ENCODE measurements around the gene PRR15. TPM values are rescaled to one million over a fixed set of nuclear protein-coding genes. Genes with fewer than 3 reads are reported as not detected.

PRR15 gene
- total RNA-seq, 1 donor from 2014 or later = not detected

DNA sequence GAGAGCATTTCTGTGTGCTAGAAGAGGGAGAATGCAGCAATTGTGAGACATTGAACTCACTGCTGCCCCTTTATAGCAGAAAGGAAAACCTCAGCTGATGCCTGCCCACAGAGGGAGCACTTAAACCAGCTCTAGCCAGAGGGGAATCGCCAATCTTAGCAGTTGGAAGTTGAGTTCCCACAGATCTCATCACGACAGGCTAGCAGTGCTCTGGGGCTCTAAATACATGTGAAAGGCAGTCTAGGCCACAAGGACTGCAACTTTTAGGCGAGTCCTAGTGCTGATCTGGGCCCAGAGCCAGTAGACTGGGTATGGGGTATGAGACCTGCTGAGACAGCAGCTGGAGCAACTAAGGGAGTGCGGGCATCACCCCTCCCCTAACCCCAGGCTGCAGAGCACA is 25.2 kb upstream of the PRR15 start:
- no peaks in the 10 kb centered on the region for H3K27me3 ChIP-seq
- intact Hi-C loops (cut with DNase I) = no loop called here
- no peak overlapping the region for H3K27ac ChIP-seq
- H3K4me1 ChIP-seq = no peaks in the 10 kb centered on the region
- no peak for DNase-seq (ENCODE audit: low spot score in 2 of 2)
- H3K4me3 ChIP-seq = no peak overlapping the region
- TF ChIP-seq, protein P1, sequence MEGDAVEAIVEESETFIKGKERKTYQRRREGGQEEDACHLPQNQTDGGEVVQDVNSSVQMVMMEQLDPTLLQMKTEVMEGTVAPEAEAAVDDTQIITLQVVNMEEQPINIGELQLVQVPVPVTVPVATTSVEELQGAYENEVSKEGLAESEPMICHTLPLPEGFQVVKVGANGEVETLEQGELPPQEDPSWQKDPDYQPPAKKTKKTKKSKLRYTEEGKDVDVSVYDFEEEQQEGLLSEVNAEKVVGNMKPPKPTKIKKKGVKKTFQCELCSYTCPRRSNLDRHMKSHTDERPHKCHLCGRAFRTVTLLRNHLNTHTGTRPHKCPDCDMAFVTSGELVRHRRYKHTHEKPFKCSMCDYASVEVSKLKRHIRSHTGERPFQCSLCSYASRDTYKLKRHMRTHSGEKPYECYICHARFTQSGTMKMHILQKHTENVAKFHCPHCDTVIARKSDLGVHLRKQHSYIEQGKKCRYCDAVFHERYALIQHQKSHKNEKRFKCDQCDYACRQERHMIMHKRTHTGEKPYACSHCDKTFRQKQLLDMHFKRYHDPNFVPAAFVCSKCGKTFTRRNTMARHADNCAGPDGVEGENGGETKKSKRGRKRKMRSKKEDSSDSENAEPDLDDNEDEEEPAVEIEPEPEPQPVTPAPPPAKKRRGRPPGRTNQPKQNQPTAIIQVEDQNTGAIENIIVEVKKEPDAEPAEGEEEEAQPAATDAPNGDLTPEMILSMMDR (IDR thresholded peaks at IDR 0.05) = no peak
- H3K9me3 ChIP-seq = peaks cover 0 to 7% of the 10 kb centered on the region in 2 donors
- no peaks in the 10 kb centered on the region for H3K36me3 ChIP-seq

- no peak for DNase-seq (ENCODE audit: low spot score in 2 of 2)
- Histone ChIP-seq H3K4me3 (no peak overlapping the region), H3K9me3 (peaks cover 0 to 13% of the 10 kb centered on the region in 2 donors), H3K27me3 (no peaks in the 10 kb centered on the region), H3K27ac (no peak overlapping the region), H3K36me3 (no peaks in the 10 kb centered on the region), H3K4me1 (no peaks in the 10 kb centered on the region)
- TF ChIP-seq, protein P1 (IDR thresholded peaks at IDR 0.05) = no peak
- intact Hi-C loops (cut with DNase I) = no loop called here
Observed at GRCh38 chr7:29539471-29539870, 24.2 kb upstream of the PRR15 start.

GRCh38 chr7:29547421-29547820 is 16.2 kb upstream of the PRR15 start:
- intact Hi-C loops (cut with DNase I) = no loop called here
- peaks cover 0 to 12% of the 10 kb centered on the region in 2 donors for H3K9me3 ChIP-seq
- H3K27me3 ChIP-seq = no peaks in the 10 kb centered on the region
- H3K36me3 ChIP-seq = no peaks in the 10 kb centered on the region
- TF ChIP-seq, protein P1 (IDR thresholded peaks at IDR 0.05) = no peak
- no peaks in the 10 kb centered on the region for H3K4me1 ChIP-seq
- no peak for DNase-seq (ENCODE audit: low spot score in 2 of 2)
- no peak overlapping the region for H3K4me3 ChIP-seq
- H3K27ac ChIP-seq = no peak overlapping the region

GRCh38 chr7:29548823-29549222 is 14.8 kb upstream of the PRR15 start:
- H3K36me3 ChIP-seq = no peaks in the 10 kb centered on the region
- no peak for DNase-seq (ENCODE audit: low spot score in 2 of 2)
- intact Hi-C loops (cut with DNase I) = no loop called here
- no peaks in the 10 kb centered on the region for H3K27me3 ChIP-seq
- no peaks in the 10 kb centered on the region for H3K4me1 ChIP-seq
- no peak overlapping the region for H3K27ac ChIP-seq
- peaks cover 0 to 6% of the 10 kb centered on the region in 2 donors for H3K9me3 ChIP-seq
- H3K4me3 ChIP-seq = no peak overlapping the region
- TF ChIP-seq, protein P1 (IDR thresholded peaks at IDR 0.05) = no peak

GRCh38 chr7:29552392-29552791 is 11.2 kb upstream of the PRR15 start:
- Histone ChIP-seq H3K27ac (no peak overlapping the region), H3K36me3 (no peaks in the 10 kb centered on the region), H3K4me1 (no peaks in the 10 kb centered on the region), H3K4me3 (no peak overlapping the region), H3K27me3 (no peaks in the 10 kb centered on the region), H3K9me3 (no peaks in the 10 kb centered on the region)
- intact Hi-C loops (cut with DNase I) = no loop called here
- TF ChIP-seq, protein P1 (IDR thresholded peaks at IDR 0.05) = no peak
- no peak for DNase-seq (ENCODE audit: low spot score in 2 of 2)

- Histone ChIP-seq H3K27me3 (no peaks in the 10 kb centered on the region), H3K4me3 (no peak overlapping the region), H3K36me3 (no peaks in the 10 kb centered on the region), H3K27ac (no peak overlapping the region), H3K4me1 (no peaks in the 10 kb centered on the region), H3K9me3 (no peaks in the 10 kb centered on the region)
- TF ChIP-seq, protein P1 (IDR thresholded peaks at IDR 0.05) = no peak
- DNase-seq (ENCODE audit: low spot score in 2 of 2) = no peak
- intact Hi-C loops (cut with DNase I) = no loop called here
Observed at GRCh38 chr7:29555061-29555460, 8.6 kb upstream of the PRR15 start.

All from ascending aorta (tissue), 2 donors.